ENCODE results near the gene GAL.

Gene GAL

DNA sequence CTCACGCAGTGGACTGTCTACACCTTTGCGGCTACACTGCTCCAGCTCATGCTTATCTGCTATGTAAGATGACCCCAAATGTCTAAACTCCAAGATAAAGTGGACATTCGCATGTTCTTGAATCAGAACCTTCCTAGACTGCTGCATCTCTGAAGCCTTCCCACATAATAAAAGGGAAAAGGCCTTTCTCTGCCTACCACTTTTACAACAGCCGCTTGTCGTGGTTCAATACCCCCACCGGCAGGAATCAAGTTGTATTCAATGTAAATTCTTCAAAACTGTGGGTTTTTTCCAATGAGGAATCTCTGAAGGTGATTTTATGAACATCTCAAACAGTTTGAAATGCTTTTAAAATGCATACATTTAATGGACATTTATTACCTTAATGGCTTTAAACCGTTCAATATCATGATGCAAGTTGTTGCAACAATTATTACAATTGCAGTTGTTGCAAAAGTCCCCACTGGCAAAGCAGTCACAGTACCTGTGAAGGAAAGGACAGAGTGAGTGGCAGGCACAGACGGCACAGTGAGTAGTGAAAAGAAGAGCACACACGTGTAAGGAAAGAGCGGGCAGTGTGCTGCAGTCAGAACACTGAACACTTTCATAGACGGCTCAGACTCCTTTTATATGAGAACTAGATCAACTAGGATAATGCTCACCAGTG, 31.2 kb downstream of the GAL start:
- TF ChIP-seq, protein P1, sequence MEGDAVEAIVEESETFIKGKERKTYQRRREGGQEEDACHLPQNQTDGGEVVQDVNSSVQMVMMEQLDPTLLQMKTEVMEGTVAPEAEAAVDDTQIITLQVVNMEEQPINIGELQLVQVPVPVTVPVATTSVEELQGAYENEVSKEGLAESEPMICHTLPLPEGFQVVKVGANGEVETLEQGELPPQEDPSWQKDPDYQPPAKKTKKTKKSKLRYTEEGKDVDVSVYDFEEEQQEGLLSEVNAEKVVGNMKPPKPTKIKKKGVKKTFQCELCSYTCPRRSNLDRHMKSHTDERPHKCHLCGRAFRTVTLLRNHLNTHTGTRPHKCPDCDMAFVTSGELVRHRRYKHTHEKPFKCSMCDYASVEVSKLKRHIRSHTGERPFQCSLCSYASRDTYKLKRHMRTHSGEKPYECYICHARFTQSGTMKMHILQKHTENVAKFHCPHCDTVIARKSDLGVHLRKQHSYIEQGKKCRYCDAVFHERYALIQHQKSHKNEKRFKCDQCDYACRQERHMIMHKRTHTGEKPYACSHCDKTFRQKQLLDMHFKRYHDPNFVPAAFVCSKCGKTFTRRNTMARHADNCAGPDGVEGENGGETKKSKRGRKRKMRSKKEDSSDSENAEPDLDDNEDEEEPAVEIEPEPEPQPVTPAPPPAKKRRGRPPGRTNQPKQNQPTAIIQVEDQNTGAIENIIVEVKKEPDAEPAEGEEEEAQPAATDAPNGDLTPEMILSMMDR (IDR thresholded peaks at IDR 0.05; ENCODE audit: extremely low read depth, insufficient read depth, missing control alignments), result no peak

DNA sequence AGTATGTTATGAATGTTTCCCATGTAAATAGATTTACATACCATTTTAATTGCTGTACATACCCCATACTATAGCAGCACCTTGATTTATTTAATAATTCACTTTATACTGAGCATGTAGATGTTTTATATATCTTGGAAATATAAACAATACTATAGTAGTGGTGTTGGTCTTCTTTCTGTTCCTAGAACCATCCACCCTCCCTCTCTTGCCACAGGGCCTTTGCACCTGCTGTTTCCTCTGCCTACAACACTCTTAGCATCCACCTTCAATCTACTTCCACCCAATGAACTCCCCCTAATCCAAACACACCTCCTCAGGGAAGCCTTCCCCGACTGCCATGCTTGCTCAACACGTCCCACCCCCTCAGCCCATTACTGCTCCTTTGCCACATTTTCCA, 36.7 kb downstream of the GAL start:
- in situ Hi-C loops (cut with MboI; ENCODE audit: low pct_unique_long_range_greater_than_20kb, low sequenced_read_pairs, unreplicated experiment), result no loop called here
- TF ChIP-seq, protein P1 (IDR thresholded peaks at IDR 0.05; ENCODE audit: extremely low read depth, insufficient read depth, missing control alignments), result no peak
- DNase-seq (ENCODE audit: low spot score), result no peak

More for the DNA sequence above, 31.2 kb downstream of the GAL start:
- in situ Hi-C loops (cut with MboI; ENCODE audit: low pct_unique_long_range_greater_than_20kb, low sequenced_read_pairs, unreplicated experiment), result no loop called here
- no peak for DNase-seq (ENCODE audit: low spot score)

DNA sequence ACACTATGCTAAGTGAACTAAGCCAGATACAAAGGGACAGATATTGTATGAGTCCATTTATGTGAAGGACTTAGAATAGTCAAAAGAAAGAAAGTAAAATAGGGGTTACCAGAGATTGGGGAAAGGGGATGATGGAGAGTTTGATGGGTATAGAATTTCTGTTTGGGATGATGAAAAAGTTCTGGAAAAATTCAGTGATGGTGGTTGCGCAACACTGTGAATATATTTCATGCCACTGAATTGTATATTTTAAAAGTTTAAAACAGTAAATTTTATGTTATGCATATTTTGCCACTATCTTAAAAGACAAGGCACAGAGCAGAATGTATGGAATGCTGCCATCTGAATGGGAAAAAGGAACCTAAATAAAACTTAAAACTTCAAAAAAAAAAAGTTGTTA, 37.8 kb downstream of the GAL start:
- in situ Hi-C loops (cut with MboI; ENCODE audit: low pct_unique_long_range_greater_than_20kb, low sequenced_read_pairs, unreplicated experiment), result no loop called here
- DNase-seq (ENCODE audit: low spot score), result no peak
- TF ChIP-seq, protein P1 (IDR thresholded peaks at IDR 0.05; ENCODE audit: extremely low read depth, insufficient read depth, missing control alignments), result no peak

DNA sequence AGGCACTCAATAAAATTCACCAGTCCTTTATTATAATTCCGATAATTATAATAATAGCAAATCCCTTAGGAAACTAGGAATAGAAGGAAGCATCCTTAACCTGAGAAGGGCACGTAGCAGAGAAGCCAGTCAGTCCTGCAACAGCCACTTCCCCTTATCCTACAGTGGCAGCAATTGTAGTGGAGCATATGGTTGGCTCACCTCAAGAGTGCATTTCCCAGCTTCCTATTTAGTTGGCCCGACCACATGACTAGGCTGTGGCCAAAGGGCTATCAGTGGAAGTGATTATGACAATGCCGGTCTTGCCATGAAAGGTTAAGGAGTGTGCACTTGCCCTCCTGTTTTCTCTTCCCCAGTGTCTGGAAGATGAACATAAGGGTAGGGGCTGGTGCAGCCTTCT, 39.9 kb downstream of the GAL start:
- no peak for DNase-seq (ENCODE audit: low spot score)
- in situ Hi-C loops (cut with MboI; ENCODE audit: low pct_unique_long_range_greater_than_20kb, low sequenced_read_pairs, unreplicated experiment), result no loop called here
- TF ChIP-seq, protein P1 (IDR thresholded peaks at IDR 0.05; ENCODE audit: extremely low read depth, insufficient read depth, missing control alignments), result no peak

DNA sequence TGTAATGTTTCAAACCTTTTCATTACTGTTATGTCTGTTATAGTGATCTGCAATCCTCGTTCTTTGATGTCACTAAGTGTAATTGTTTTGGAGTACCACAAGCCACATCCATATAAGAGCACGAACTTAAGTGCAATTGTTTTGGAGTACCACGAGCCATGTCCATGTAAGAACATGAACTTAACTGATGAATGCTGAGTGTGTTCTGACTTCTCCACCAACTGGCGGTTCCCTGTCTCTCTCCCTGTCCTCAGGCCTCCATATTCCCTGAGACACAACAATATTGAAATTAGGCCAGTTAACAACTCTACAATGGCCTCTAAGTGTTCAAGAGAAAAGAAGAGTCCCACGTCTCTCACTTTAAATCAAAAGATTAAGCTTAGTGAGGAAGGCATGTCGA, 43.4 kb downstream of the GAL start:
- no peak for DNase-seq (ENCODE audit: low spot score)
- in situ Hi-C loops (cut with MboI; ENCODE audit: low pct_unique_long_range_greater_than_20kb, low sequenced_read_pairs, unreplicated experiment), result no loop called here
- TF ChIP-seq, protein P1 (IDR thresholded peaks at IDR 0.05; ENCODE audit: extremely low read depth, insufficient read depth, missing control alignments), result no peak

DNA sequence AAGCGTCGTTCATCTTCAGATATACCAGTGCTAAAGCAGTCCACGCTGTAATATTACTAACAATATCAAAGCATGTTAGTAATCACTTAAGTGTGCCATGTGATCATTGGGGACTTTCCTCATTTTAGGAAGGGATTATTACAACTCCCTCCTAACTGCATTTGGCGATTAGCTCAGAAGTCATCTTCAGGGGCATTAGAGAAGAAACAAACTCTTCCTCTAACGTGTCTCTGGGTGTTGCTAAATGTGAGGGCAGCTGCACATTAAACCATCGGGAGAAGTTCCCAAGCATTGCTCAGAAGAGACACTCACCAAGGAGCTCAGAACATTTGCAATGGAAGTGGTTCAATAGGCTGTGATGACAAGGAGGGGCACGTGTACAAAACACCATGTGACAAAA, 49.8 kb downstream of the GAL start:
- no peak for DNase-seq (ENCODE audit: low spot score)
- in situ Hi-C loops (cut with MboI; ENCODE audit: low pct_unique_long_range_greater_than_20kb, low sequenced_read_pairs, unreplicated experiment), result no loop called here
- TF ChIP-seq, protein P1 (IDR thresholded peaks at IDR 0.05; ENCODE audit: extremely low read depth, insufficient read depth, missing control alignments), result no peak
